ENCODE data around the gene P2RY12.

Gene P2RY12

GRCh38 chr3:151395806-151396205 lies 11.3 kb upstream of the P2RY12 start:
- TF ChIP-seq ZNF704 (tag by site-specific recombination; IDR thresholded peaks at IDR 0.05) = no peak
- no peaks in the 10 kb centered on the region for H3K4me1 ChIP-seq (ENCODE audit: control insufficient read depth, insufficient read depth, low read length)
- H3K36me3 ChIP-seq (ENCODE audit: control insufficient read depth in 2 of 2, insufficient read depth in 1 of 2, low read length in 2 of 2) = peaks cover 0 to 22% of the 10 kb centered on the region in 2 experiments; a peak in 1 of 3 replicates
- CTCF ChIA-PET = interaction anchor here (0.7 kb wide), 1 partner anchor 29 kb away, joined by 4 read pairs; no protein-coding TSS in a partner anchor
- H3K9me3 ChIP-seq (ENCODE audit: control insufficient read depth, insufficient read depth, low read depth, low read length) = no peaks in the 10 kb centered on the region
- no peak overlapping the region for H3K4me3 ChIP-seq (ENCODE audit: low read depth, low read length)
- no peak overlapping the region for H3K27ac ChIP-seq (ENCODE audit: extremely low read depth, low read depth, low read length)
- POLR2A ChIA-PET = no interaction called here

- POLR2A ChIA-PET = no interaction called here
- Histone ChIP-seq H3K9me3 (ENCODE audit: control insufficient read depth, insufficient read depth, low read depth, low read length) (no peaks in the 10 kb centered on the region), H3K4me1 (ENCODE audit: control insufficient read depth, insufficient read depth, low read length) (no peaks in the 10 kb centered on the region), H3K4me3 (ENCODE audit: low read depth, low read length) (no peak overlapping the region), H3K27ac (ENCODE audit: extremely low read depth, low read depth, low read length) (no peak overlapping the region), H3K36me3 (ENCODE audit: control insufficient read depth in 2 of 2, insufficient read depth in 1 of 2, low read length in 2 of 2) (peaks cover 0 to 25% of the 10 kb centered on the region in 2 experiments; a peak in 1 of 3 replicates)
- TF ChIP-seq SCRT2 (tag by site-specific recombination; IDR thresholded peaks at IDR 0.05) (peak; percentile 58; the same call in 1 of the 2 replicates), ZNF366 (tag by site-specific recombination; conservative IDR thresholded peaks at IDR 0.05) (no peak), ZSCAN18 (tag by site-specific recombination; IDR thresholded peaks at IDR 0.05) (no peak), ZNF548 (tag by site-specific recombination; IDR thresholded peaks at IDR 0.05) (no peak)
- CTCF ChIA-PET = no interaction called here
Measured at GRCh38 chr3:151394611-151395010, 10.1 kb upstream of the P2RY12 start.

DNA sequence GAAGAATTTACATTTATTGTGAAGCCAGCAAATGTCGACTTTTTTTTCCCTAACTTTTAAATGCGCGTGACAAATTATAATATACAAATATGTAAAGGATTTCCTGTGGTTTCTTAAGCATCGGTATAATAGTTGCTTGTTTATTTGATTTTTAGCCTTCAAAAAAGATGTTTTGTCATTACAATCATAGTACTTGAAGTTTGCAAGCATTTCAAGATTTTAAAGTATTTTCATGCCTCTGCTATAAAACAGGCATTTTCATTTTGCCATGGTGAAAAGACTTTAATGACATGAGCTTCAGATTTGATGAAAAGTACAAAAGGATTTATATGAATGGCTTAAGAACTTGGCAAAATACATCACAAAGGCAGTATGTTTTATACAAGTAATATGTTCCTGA lies 9.4 kb upstream of the P2RY12 start:
- H3K4me1 ChIP-seq (ENCODE audit: control insufficient read depth, insufficient read depth, low read length) = no peaks in the 10 kb centered on the region
- ChIA-PET POLR2A (no interaction called here), CTCF (no interaction called here)
- peaks cover 0 to 25% of the 10 kb centered on the region in 2 experiments; a peak in 1 of 3 replicates for H3K36me3 ChIP-seq (ENCODE audit: control insufficient read depth in 2 of 2, insufficient read depth in 1 of 2, low read length in 2 of 2)
- no peak overlapping the region for H3K27ac ChIP-seq (ENCODE audit: extremely low read depth, low read depth, low read length)
- no peak overlapping the region for H3K4me3 ChIP-seq (ENCODE audit: low read depth, low read length)
- TF ChIP-seq ZNF239 (tag by site-specific recombination; IDR thresholded peaks at IDR 0.05) (no peak), ZNF324 (tag by site-specific recombination; IDR thresholded peaks at IDR 0.05) (no peak), KLF16 (tag by site-specific recombination; IDR thresholded peaks at IDR 0.05) (no peak), ZIC2 (tag by site-specific recombination; IDR thresholded peaks at IDR 0.05) (no peak), EGR2 (tag by site-specific recombination; IDR thresholded peaks at IDR 0.05; ENCODE audit: low read depth) (no peak), ZNF23 (tag by site-specific recombination; IDR thresholded peaks at IDR 0.05; ENCODE audit: borderline replicate concordance) (no peak), ZNF211 (tag by site-specific recombination; IDR thresholded peaks at IDR 0.05; ENCODE audit: low read depth) (no peak), ZNF530 (tag by site-specific recombination; IDR thresholded peaks at IDR 0.05; ENCODE audit: low read depth) (no peak), GLIS1 (tag by site-specific recombination; IDR thresholded peaks at IDR 0.05) (no peak), ZNF426 (tag by site-specific recombination; IDR thresholded peaks at IDR 0.05) (no peak), ZNF223 (tag by site-specific recombination; IDR thresholded peaks at IDR 0.05) (no peak), MZF1 (tag by site-specific recombination; IDR thresholded peaks at IDR 0.05; ENCODE audit: borderline replicate concordance) (no peak), ZNF670 (tag by site-specific recombination; IDR thresholded peaks at IDR 0.05; ENCODE audit: low read depth) (no peak), ZNF785 (tag by site-specific recombination; IDR thresholded peaks at IDR 0.05) (no peak), ZBTB17 (tag by site-specific recombination; IDR thresholded peaks at IDR 0.05) (no peak), ZNF776 (tag by site-specific recombination; IDR thresholded peaks at IDR 0.05; ENCODE audit: borderline replicate concordance) (no peak), ZBTB8A (tag by site-specific recombination; IDR thresholded peaks at IDR 0.05) (no peak), ZNF146 (tag by site-specific recombination; IDR thresholded peaks at IDR 0.05) (no peak)
- TF ChIP-seq, protein P1, sequence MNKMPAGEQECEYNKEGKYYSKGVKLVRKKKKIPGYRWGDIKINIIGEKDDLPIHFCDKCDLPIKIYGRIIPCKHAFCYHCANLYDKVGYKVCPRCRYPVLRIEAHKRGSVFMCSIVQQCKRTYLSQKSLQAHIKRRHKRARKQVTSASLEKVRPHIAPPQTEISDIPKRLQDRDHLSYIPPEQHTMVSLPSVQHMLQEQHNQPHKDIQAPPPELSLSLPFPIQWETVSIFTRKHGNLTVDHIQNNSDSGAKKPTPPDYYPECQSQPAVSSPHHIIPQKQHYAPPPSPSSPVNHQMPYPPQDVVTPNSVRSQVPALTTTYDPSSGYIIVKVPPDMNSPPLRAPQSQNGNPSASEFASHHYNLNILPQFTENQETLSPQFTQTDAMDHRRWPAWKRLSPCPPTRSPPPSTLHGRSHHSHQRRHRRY (tag by site-specific recombination; IDR thresholded peaks at IDR 0.05) = no peak
- H3K9me3 ChIP-seq (ENCODE audit: control insufficient read depth, insufficient read depth, low read depth, low read length) = no peaks in the 10 kb centered on the region

Measured in HEK293 (cell line).